Measurements from ENCODE around the gene TRPV6.

TRPV6 gene

GRCh38 chr7:142906643-142907042 is 21.1 kb upstream of the TRPV6 start:
- no peak for DNase-seq

GRCh38 chr7:142905759-142906158 is 20.2 kb upstream of the TRPV6 start:
- DNase-seq, result no peak

GRCh38 chr7:142904128-142904527 is 18.6 kb upstream of the TRPV6 start:
- no peak for DNase-seq

GRCh38 chr7:142901426-142902259 is 16.1 kb upstream of the TRPV6 start:
- no peak for DNase-seq

- no peak for DNase-seq
Measured at GRCh38 chr7:142899661-142900060, 14.1 kb upstream of the TRPV6 start.

- DNase-seq, result no peak
Measured at GRCh38 chr7:142898377-142899170, 13.0 kb upstream of the TRPV6 start.

GRCh38 chr7:142897691-142898090 is 12.1 kb upstream of the TRPV6 start:
- no peak for DNase-seq

GRCh38 chr7:142896741-142897379 is 11.3 kb upstream of the TRPV6 start:
- DNase-seq, result no peak

- DNase-seq, result no peak
Measured at GRCh38 chr7:142896151-142896550, 10.6 kb upstream of the TRPV6 start.

- no peak for DNase-seq
Measured at GRCh38 chr7:142894985-142895593, 9.5 kb upstream of the TRPV6 start.

GRCh38 chr7:142894112-142894984 is 8.8 kb upstream of the TRPV6 start:
- no peak for DNase-seq

- DNase-seq, result no peak
Measured at GRCh38 chr7:142892951-142893350, 7.4 kb upstream of the TRPV6 start.

- no peak for DNase-seq
Measured at GRCh38 chr7:142891490-142892082, 6.0 kb upstream of the TRPV6 start.

GRCh38 chr7:142890874-142891485 is 5.4 kb upstream of the TRPV6 start:
- no peak for DNase-seq

GRCh38 chr7:142889816-142890215 is 4.3 kb upstream of the TRPV6 start:
- no peak for DNase-seq

- DNase-seq, result no peak
Measured at GRCh38 chr7:142887282-142888015, 1.9 kb upstream of the TRPV6 start.

GRCh38 chr7:142886866-142887265 is 1.3 kb upstream of the TRPV6 start:
- DNase-seq, result no peak

GRCh38 chr7:142884286-142884640 is 1.3 kb downstream of the TRPV6 start:
- DNase-seq, result no peak

GRCh38 chr7:142883571-142884285 is 1.8 kb downstream of the TRPV6 start:
- DNase-seq, result no peak

GRCh38 chr7:142883145-142883544 is 2.4 kb downstream of the TRPV6 start:
- no peak for DNase-seq
